ENCODE measurements around the gene ADGRB3.

ADGRB3 gene

GRCh38 chr6:69084746-69085335 lies 449.8 kb downstream of the ADGRB3 start:
- TF ChIP-seq RAD21 (IDR thresholded peaks at IDR 0.05; ENCODE audit: low read depth) (no peak), ZBTB7A (IDR thresholded peaks at IDR 0.05; ENCODE audit: low read depth) (no peak), YY1 (IDR thresholded peaks at IDR 0.05; ENCODE audit: low read depth) (no peak), TCF12 (IDR thresholded peaks at IDR 0.05; ENCODE audit: low read depth) (no peak), NFIC (IDR thresholded peaks at IDR 0.05) (no peak), EGR1 (IDR thresholded peaks at IDR 0.05) (no peak), CEBPB (IDR thresholded peaks at IDR 0.05) (peak; percentile 73), CREB1 (IDR thresholded peaks at IDR 0.05; ENCODE audit: low read depth) (no peak)

GRCh38 chr6:69086689-69087088 lies 451.6 kb downstream of the ADGRB3 start:
- TF ChIP-seq ZBTB7A (IDR thresholded peaks at IDR 0.05; ENCODE audit: low read depth) (no peak), EGR1 (IDR thresholded peaks at IDR 0.05) (no peak), CREB1 (IDR thresholded peaks at IDR 0.05; ENCODE audit: low read depth) (no peak), RAD21 (IDR thresholded peaks at IDR 0.05; ENCODE audit: low read depth) (no peak), TCF12 (IDR thresholded peaks at IDR 0.05; ENCODE audit: low read depth) (no peak), TEAD4 (IDR thresholded peaks at IDR 0.05) (no peak), USF1 (IDR thresholded peaks at IDR 0.05) (no peak), MAX (IDR thresholded peaks at IDR 0.05) (no peak), EP300 (IDR thresholded peaks at IDR 0.05; ENCODE audit: borderline replicate concordance) (no peak), CEBPB (IDR thresholded peaks at IDR 0.05) (no peak), FOXM1 (IDR thresholded peaks at IDR 0.05; ENCODE audit: borderline replicate concordance, low read depth) (no peak), TAF1 (IDR thresholded peaks at IDR 0.05; ENCODE audit: low read depth) (no peak), NFIC (IDR thresholded peaks at IDR 0.05) (no peak), YY1 (IDR thresholded peaks at IDR 0.05; ENCODE audit: low read depth) (no peak), REST (IDR thresholded peaks at IDR 0.05; ENCODE audit: low read depth) (no peak)

GRCh38 chr6:69089539-69089938 lies 454.5 kb downstream of the ADGRB3 start:
- no peak for TF ChIP-seq EP300 (IDR thresholded peaks at IDR 0.05; ENCODE audit: borderline replicate concordance)
- TF ChIP-seq TEAD4 (IDR thresholded peaks at IDR 0.05): no peak
- TF ChIP-seq TAF1 (IDR thresholded peaks at IDR 0.05; ENCODE audit: low read depth): no peak
- TF ChIP-seq USF1 (IDR thresholded peaks at IDR 0.05): no peak
- no peak for TF ChIP-seq CREB1 (IDR thresholded peaks at IDR 0.05; ENCODE audit: low read depth)
- TF ChIP-seq YY1 (IDR thresholded peaks at IDR 0.05; ENCODE audit: low read depth): no peak
- no peak for TF ChIP-seq EGR1 (IDR thresholded peaks at IDR 0.05)
- no peak for TF ChIP-seq RAD21 (IDR thresholded peaks at IDR 0.05; ENCODE audit: low read depth)
- no peak for TF ChIP-seq MAX (IDR thresholded peaks at IDR 0.05)
- TF ChIP-seq CEBPB (IDR thresholded peaks at IDR 0.05): no peak
- no peak for TF ChIP-seq ZBTB7A (IDR thresholded peaks at IDR 0.05; ENCODE audit: low read depth)

GRCh38 chr6:69090132-69090531 lies 455.1 kb downstream of the ADGRB3 start:
- TF ChIP-seq CREB1 (IDR thresholded peaks at IDR 0.05; ENCODE audit: low read depth) (no peak), NFIC (IDR thresholded peaks at IDR 0.05) (peak; percentile 38), TAF1 (IDR thresholded peaks at IDR 0.05; ENCODE audit: low read depth) (no peak), EP300 (IDR thresholded peaks at IDR 0.05; ENCODE audit: borderline replicate concordance) (peak; percentile 68), TEAD4 (IDR thresholded peaks at IDR 0.05) (peak; percentile 86), TCF12 (IDR thresholded peaks at IDR 0.05; ENCODE audit: low read depth) (0 out of 2 replicates have a peak, but pooled peaks have one; percentile 24), REST (IDR thresholded peaks at IDR 0.05; ENCODE audit: low read depth) (no peak)

GRCh38 chr6:69096681-69097080 lies 461.6 kb downstream of the ADGRB3 start:
- TF ChIP-seq REST (IDR thresholded peaks at IDR 0.05; ENCODE audit: low read depth): no peak

Measured in Ishikawa (cell line).